Endothelial cell of umbilical vein (primary cell): ENCODE measurements around the gene COL20A1. TPM values are rescaled to one million over a fixed set of nuclear protein-coding genes. Genes with fewer than 3 reads are reported as not detected.

ENCODE experiments used
- BruUV-seq: library from RNA; stranded (reverse); fragments of 400-500 nt; replicated peaks from 2 replicates; lab custom pipeline; 2021; lab: Mats Ljungman, UMichigan
- CTCF ChIA-PET: fragments of 300-600, 350-600 bp; sonication (Branson Sonifier 250); formaldehyde crosslinking; loops from one replicate; lab custom pipeline; 2021; ENCODE audit warnings: antibody characterized with exemption, inconsistent platforms; lab: Charles Lee
- POLR2A ChIA-PET: fragments of 300-600, 350-600 bp; sonication (Branson Sonifier 250); formaldehyde crosslinking; loops from one replicate; lab custom pipeline; 2021; ENCODE audit warnings: antibody characterized with exemption, inconsistent platforms; lab: Charles Lee
- DNase-seq: peaks from one replicate; pipeline ENCODE4 v3.0.0-alpha.2; 2011; ENCODE audit warnings: low read depth, low spot score
- FAIRE-seq: peaks from 2 replicates; lab custom pipeline; 2011; peaks lifted over from hg19 to GRCh38; lab: Jason Lieb, UNC
- H2AFZ ChIP-seq: 2 replicates; pipeline ENCODE4 v1.6.0; 2012; ENCODE audit warnings: low read depth, low read length, control low read depth, inconsistent platforms
- H3K27ac ChIP-seq: 2 replicates; pipeline ENCODE4 v1.5.1; 2011; ENCODE audit warnings: low read depth, mild to moderate bottlenecking, control low read depth, low read length, moderate library complexity; ENCODE audit not compliant: insufficient read depth
- H3K27me3 ChIP-seq, 2 experiments: 2 replicates each; pipeline versions ENCODE4 v1.6.0 to v1.6.1; 2011; ENCODE audit warnings: low read length in 2 of 2, mixed read lengths in 1 of 2; ENCODE audit not compliant: control insufficient read depth in 2 of 2, insufficient read depth in 2 of 2
- H3K36me3 ChIP-seq, 2 experiments: 2 replicates in 1 of 2; 3 replicates in 1 of 2; pipeline ENCODE4 v1.5.1; 2011; ENCODE audit warnings: low read length in 2 of 2, mild to moderate bottlenecking in 1 of 2, moderate library complexity in 1 of 2; ENCODE audit not compliant: control insufficient read depth in 2 of 2, insufficient read depth in 2 of 2; ENCODE audit errors: extremely low read depth in 1 of 2
- H3K4me1 ChIP-seq: 3 replicates; pipeline ENCODE4 v1.5.1; 2011; ENCODE audit warnings: mild to moderate bottlenecking, low read length; ENCODE audit not compliant: control insufficient read depth, insufficient read depth; ENCODE audit errors: extremely low read depth
- H3K4me2 ChIP-seq: 2 replicates; pipeline ENCODE4 v1.6.1; 2011; ENCODE audit warnings: low read length, control low read depth, mixed read lengths; ENCODE audit not compliant: insufficient read depth
- H3K4me3 ChIP-seq, 3 experiments: fragments of 200-600 bp in 1 of 3; sonication (generic), shearing (Covaris generic) in 1 of 3; replicated peaks in 1 of 3; 2 replicates each; pipeline ENCODE4 v1.5.1; 2011 to 2016; ENCODE audit warnings: control low read depth in 3 of 3, low read length in 3 of 3, mild to moderate bottlenecking in 2 of 3, inconsistent platforms in 1 of 3, low read depth in 1 of 3, moderate library complexity in 1 of 3; ENCODE audit not compliant: insufficient read depth in 1 of 3
- H3K79me2 ChIP-seq: 2 replicates; pipeline ENCODE4 v1.6.0; 2012; ENCODE audit warnings: low read length, inconsistent platforms; ENCODE audit not compliant: control insufficient read depth, insufficient read depth
- H3K9ac ChIP-seq: replicated peaks from 2 replicates; pipeline ENCODE3; 2011; ENCODE audit warnings: low read length, control low read depth; ENCODE audit not compliant: insufficient read depth; ENCODE audit errors: extremely low read depth
- H3K9me1 ChIP-seq: replicated peaks from 3 replicates; pipeline ENCODE4 v1.6.0; 2011; ENCODE audit warnings: mild to moderate bottlenecking, low read length; ENCODE audit not compliant: control insufficient read depth, insufficient read depth; ENCODE audit errors: extremely low read depth
- H3K9me3 ChIP-seq: replicated peaks from 2 replicates; pipeline ENCODE4 v1.5.1; 2012; ENCODE audit warnings: low read length, inconsistent platforms; ENCODE audit not compliant: control insufficient read depth, insufficient read depth
- H4K20me1 ChIP-seq: replicated peaks from 2 replicates; pipeline ENCODE3; 2011; ENCODE audit warnings: mild to moderate bottlenecking, low read length; ENCODE audit not compliant: control insufficient read depth, insufficient read depth; ENCODE audit errors: extremely low read depth
- CTCF ChIP-seq, 2 donors: IDR thresholded peaks; 1 replicate in 1 of 2; 2 replicates in 1 of 2; pipeline ENCODE4 v1.5.1; 2011; ENCODE audit warnings: low read length in 2 of 2, mild to moderate bottlenecking in 2 of 2, moderate library complexity in 2 of 2, control low read depth in 1 of 2, inconsistent platforms in 1 of 2, low read depth in 1 of 2; ENCODE audit not compliant: insufficient read depth in 1 of 2; ENCODE audit errors: extremely low read depth in 1 of 2
- EZH2 ChIP-seq: IDR thresholded peaks from 2 replicates; pipeline ENCODE4 v1.6.1; 2012; ENCODE audit warnings: borderline replicate concordance, low read depth, mild to moderate bottlenecking, moderate library complexity, low read length, inconsistent platforms; ENCODE audit not compliant: severe bottlenecking
- FOS ChIP-seq: IDR thresholded peaks from 2 replicates; pipeline ENCODE4 v1.6.1; 2011; ENCODE audit warnings: mild to moderate bottlenecking, low read length, moderate library complexity, borderline replicate concordance; ENCODE audit not compliant: insufficient read depth
- GATA2 ChIP-seq: IDR thresholded peaks from 2 replicates; pipeline ENCODE4 v1.7.0; 2011; ENCODE audit warnings: low read depth, mild to moderate bottlenecking, moderate library complexity, mixed read lengths, low read length; ENCODE audit not compliant: insufficient read length, insufficient read depth
- JUN ChIP-seq: IDR thresholded peaks from 2 replicates; pipeline ENCODE4 v1.6.1; 2011; ENCODE audit warnings: borderline replicate concordance, low read depth; ENCODE audit not compliant: insufficient read length, insufficient read depth
- MAX ChIP-seq: IDR thresholded peaks from 2 replicates; pipeline ENCODE4 v1.6.1; 2011; ENCODE audit not compliant: insufficient read depth, insufficient read length
- MYC ChIP-seq: IDR thresholded peaks from one replicate; pipeline ENCODE4 v1.6.1; 2011; ENCODE audit warnings: mild to moderate bottlenecking, low read depth, low read length
- POLR2A ChIP-seq: IDR thresholded peaks from 2 replicates; pipeline ENCODE4 v1.6.1; 2012; ENCODE audit warnings: low read depth, mild to moderate bottlenecking, control low read depth, low read length
- POLR2AphosphoS5 ChIP-seq: IDR thresholded peaks from 2 replicates; pipeline ENCODE4 v1.6.1; 2012; ENCODE audit warnings: low read depth, mild to moderate bottlenecking, control low read depth, low read length, moderate library complexity; ENCODE audit not compliant: insufficient read depth
- dilution Hi-C: fragments of 300-500 bp; cut with MboI; formaldehyde crosslinking; loops from one replicate; pipeline ENCODE4 v1.15.0; 2019; ENCODE audit warnings: low sequenced_read_pairs; ENCODE audit not compliant: extremely low pct_ligation_motif_present
- intact Hi-C: fragments of 100-400 bp; cut with micrococcal nuclease; formaldehyde crosslinking; loops from one replicate; pipeline ENCODE4 v1.10.0; 2022
- polyA plus RNA-seq, 4 experiments: library from polyadenylated mRNA; depleted of rRNA in 3 of 4; stranded (reverse) in 3 of 4; unstranded in 1 of 4; fragments of >200 nt; gene quantifications; 2 replicates each; pipeline versions ENCODE4 v1.2.1 to v1.2.3, GENCODE V29; 2011 to 2012; ENCODE audit warnings: missing spikeins in 1 of 4
- total RNA-seq: library from RNA; stranded (reverse); gene quantifications from 2 replicates; pipeline ENCODE4 v1.2.3, GENCODE V29; 2021

The COL20A1 gene
- total and polyA plus RNA-seq, 2 donors (not counting 3 experiments of a cell fraction or from before 2014, with no cell fraction given), result not detected

- no peaks in the 10 kb centered on the region for H3K36me3 ChIP-seq
- no peak overlapping the region for H3K9ac ChIP-seq
- ChIA-PET POLR2A (no interaction called here), CTCF (no interaction called here)
- H3K9me1 ChIP-seq, result no peaks in the 10 kb centered on the region
- H3K79me2 ChIP-seq, result no peaks in the 10 kb centered on the region
- no peaks in the 10 kb centered on the region for H3K27me3 ChIP-seq
- intact Hi-C loops, result no loop called here
- no TSS peak for BruUV-seq
- no peak for DNase-seq
- no peaks in the 10 kb centered on the region for H3K4me1 ChIP-seq
- no peak overlapping the region for H2AFZ ChIP-seq
- no peak for FAIRE-seq
- no peak for TF ChIP-seq JUN
- no peak for TF ChIP-seq FOS
- no peak for TF ChIP-seq MAX
- no peak for TF ChIP-seq POLR2AphosphoS5
- TF ChIP-seq MYC, result no peak
- no peak for TF ChIP-seq POLR2A
- no peak for TF ChIP-seq EZH2
- TF ChIP-seq CTCF (IDR thresholded peaks at IDR 0.05; ENCODE audit: extremely low read depth in 1 of 2, insufficient read depth in 1 of 2, low read depth in 1 of 2, low read length in 2 of 2), result no peak
- TF ChIP-seq GATA2, result no peak
- no peak overlapping the region for H3K27ac ChIP-seq
- no peaks in the 10 kb centered on the region for H3K9me3 ChIP-seq
- dilution Hi-C loops, result no loop called here
- H3K4me2 ChIP-seq, result no peak overlapping the region
- H3K4me3 ChIP-seq, result no peak overlapping the region
- no peaks in the 10 kb centered on the region for H4K20me1 ChIP-seq
Observed at GRCh38 chr20:63335711-63336110, 42.7 kb downstream of the COL20A1 start.
